ENCODE data around the gene CDNF.
A peak's percentile ranks its signal among the peaks of the same experiment; 100 is the strongest.

GRCh38 chr10:14837757-14838581, at the start of gene CDNF, which contains the start of the genes HSPA14 and MSANTD7:
- TF ChIP-seq POLR2A (IDR thresholded peaks at IDR 0.05) = peak; percentile 28 to 87
- TF ChIP-seq, protein P1, sequence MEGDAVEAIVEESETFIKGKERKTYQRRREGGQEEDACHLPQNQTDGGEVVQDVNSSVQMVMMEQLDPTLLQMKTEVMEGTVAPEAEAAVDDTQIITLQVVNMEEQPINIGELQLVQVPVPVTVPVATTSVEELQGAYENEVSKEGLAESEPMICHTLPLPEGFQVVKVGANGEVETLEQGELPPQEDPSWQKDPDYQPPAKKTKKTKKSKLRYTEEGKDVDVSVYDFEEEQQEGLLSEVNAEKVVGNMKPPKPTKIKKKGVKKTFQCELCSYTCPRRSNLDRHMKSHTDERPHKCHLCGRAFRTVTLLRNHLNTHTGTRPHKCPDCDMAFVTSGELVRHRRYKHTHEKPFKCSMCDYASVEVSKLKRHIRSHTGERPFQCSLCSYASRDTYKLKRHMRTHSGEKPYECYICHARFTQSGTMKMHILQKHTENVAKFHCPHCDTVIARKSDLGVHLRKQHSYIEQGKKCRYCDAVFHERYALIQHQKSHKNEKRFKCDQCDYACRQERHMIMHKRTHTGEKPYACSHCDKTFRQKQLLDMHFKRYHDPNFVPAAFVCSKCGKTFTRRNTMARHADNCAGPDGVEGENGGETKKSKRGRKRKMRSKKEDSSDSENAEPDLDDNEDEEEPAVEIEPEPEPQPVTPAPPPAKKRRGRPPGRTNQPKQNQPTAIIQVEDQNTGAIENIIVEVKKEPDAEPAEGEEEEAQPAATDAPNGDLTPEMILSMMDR (IDR thresholded peaks at IDR 0.05) = peak in 1 of 12 donors; percentile 12

All from heart left ventricle (tissue), 13 donors.